Activated naive CD4-positive, alpha-beta T cell treated with anti-CD3 and anti-CD28 coated beads, Interleukin-2, amount 50 U/mL, for 72 hours (primary cell): ENCODE measurements around the gene USB1. TPM values are rescaled to one million over a fixed set of nuclear protein-coding genes. Genes with fewer than 3 reads are reported as not detected.

Source experiments
- ATAC-seq, 2 donors: fragments of 150-1000 bp; cut with Tn5 transposase; 2 replicates each; pipeline ENCODE4 v1.10.0; 2021; ENCODE audit warnings: mild to moderate bottlenecking in 2 of 2, moderate library complexity in 2 of 2
- DNase-seq, 2 donors: peaks; one replicate each; pipeline ENCODE4 v3.0.0; 2021 to 2022; ENCODE audit warnings: low spot score in 2 of 2
- H3K27ac Mint-ChIP-seq, 2 donors: one replicate each; pipeline ENCODE4 v1.8.0; 2022; ENCODE audit warnings: mild to moderate bottlenecking in 2 of 2, mixed read lengths in 2 of 2
- H3K36me3 Mint-ChIP-seq, 2 donors: one replicate each; pipeline ENCODE4 v1.8.0; 2022; ENCODE audit warnings: mixed read lengths in 2 of 2
- H3K9me3 Mint-ChIP-seq, 2 donors: one replicate each; pipeline ENCODE4 v1.8.0; 2022; ENCODE audit warnings: mixed read lengths in 2 of 2
- total RNA-seq, 2 donors: library from RNA; stranded (reverse); gene quantifications; one replicate each; pipeline ENCODE4 v1.2.3, GENCODE V29; 2022

The USB1 gene
- total RNA-seq, 2 donors from 2014 or later: 39.8 to 50.6 TPM

DNA sequence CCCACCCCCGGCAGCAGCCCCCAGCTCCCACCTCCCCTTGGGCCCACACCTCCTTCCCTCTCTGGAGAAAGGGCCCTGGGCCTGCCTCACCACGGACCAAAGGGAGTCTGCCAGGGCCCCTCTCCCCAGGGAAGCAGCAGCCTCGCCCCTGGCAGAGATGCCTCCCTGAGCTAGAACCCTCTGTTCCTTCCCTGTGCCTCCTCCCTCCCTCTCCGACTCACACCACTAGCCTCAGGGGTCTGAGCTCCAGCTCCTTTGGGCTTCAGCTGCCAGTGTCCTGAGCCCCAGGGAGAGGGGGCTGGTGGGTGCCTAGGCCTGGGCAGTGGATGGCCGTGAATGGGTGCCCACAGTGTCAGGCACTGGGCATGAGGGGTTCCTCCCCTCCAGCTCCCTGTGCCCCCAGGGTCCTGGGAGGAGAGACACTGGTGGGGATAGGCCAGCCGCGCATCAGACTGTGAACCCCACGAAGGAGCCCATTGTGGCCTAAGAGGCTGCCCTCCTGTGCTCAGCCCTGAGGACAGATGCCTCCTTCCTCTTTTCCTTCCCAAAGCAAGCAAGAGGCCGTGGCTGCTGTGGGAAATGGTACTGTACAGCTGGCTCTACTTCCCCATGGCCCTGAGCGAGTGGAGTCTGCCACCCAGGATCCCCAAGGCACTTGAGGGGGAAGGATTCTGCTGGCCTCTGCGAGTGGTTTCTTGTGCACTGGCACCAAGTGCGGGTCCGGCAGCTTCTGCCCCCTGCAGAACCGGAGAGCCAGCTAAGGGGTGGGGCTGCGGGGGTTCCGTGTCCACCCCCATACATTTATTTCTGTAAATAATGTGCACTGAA lies 45.1 kb downstream of the USB1 start:
- Mint-ChIP-seq H3K36me3 (no peaks in the 10 kb centered on the region), H3K9me3 (no peaks in the 10 kb centered on the region), H3K27ac (no peak overlapping the region)
- DNase-seq: no peak
- ATAC-seq: no peak

DNA sequence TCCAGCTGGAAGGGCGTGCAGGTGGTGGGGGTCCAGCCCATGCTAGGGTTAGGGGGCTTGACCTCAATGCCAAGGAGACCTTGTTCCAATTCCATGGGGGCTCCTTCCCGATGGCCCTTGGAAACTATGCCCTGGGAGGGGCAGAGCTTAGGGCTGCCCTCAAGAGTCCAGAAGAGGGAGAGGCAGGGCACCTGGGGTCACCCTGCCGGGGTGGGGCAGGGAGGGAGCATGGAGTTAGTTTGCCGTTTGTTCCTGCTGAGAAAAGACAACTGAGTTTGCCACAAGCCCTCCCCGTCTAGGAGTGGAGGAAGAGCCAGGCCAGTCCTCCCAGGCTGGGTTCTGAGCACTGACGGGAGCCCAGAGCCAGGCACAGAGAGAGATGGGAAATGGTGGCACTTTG lies 45.7 kb downstream of the USB1 start:
- no peaks in the 10 kb centered on the region for H3K36me3 Mint-ChIP-seq
- no peak overlapping the region for H3K27ac Mint-ChIP-seq
- H3K9me3 Mint-ChIP-seq: no peaks in the 10 kb centered on the region
- DNase-seq (no peak), ATAC-seq (no peak)

DNA sequence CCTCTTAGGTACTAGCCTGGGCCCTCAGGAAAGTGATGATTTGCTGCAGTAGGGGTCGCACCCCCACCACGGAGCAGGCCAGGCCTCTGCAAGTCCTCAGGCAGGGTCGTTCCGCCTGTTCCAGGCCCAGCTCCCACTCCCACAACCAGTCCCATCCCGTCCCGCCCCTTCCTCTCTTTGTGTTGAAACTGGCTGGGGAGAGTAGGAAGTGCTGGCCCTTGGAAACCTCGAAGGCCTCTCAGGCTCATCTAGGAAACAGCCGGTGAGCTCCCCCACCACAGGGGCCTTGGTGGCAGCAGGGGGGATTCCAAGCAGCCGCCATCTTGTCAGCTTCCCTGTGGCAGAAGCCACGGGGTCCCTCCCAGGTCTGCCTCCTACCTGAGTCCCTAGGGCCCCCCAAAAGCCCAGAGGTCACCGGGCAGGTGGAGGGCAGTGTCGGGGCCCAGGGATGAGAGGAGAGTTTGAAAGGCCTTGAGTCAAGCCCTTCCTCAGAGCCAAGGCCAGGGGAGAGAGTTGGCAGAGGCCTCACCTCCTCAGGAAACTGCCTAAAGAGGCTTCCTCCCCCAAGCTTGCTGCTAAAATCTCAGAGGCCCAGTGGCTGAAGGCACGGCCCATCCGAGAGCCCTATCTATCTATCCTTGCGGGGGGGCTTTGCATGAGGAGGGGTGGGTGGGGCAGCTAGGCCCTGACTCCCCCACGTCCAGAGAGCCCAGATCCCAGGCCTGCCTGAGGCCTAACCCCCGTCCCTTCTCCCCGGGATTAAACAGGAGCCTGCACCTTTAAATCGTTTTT lies 46.5 kb downstream of the USB1 start:
- Mint-ChIP-seq H3K9me3 (no peaks in the 10 kb centered on the region), H3K27ac (peak overlapping the region in 1 of 2 donors; percentile 50), H3K36me3 (no peaks in the 10 kb centered on the region)
- DNase-seq: no peak
- ATAC-seq: no peak

DNA sequence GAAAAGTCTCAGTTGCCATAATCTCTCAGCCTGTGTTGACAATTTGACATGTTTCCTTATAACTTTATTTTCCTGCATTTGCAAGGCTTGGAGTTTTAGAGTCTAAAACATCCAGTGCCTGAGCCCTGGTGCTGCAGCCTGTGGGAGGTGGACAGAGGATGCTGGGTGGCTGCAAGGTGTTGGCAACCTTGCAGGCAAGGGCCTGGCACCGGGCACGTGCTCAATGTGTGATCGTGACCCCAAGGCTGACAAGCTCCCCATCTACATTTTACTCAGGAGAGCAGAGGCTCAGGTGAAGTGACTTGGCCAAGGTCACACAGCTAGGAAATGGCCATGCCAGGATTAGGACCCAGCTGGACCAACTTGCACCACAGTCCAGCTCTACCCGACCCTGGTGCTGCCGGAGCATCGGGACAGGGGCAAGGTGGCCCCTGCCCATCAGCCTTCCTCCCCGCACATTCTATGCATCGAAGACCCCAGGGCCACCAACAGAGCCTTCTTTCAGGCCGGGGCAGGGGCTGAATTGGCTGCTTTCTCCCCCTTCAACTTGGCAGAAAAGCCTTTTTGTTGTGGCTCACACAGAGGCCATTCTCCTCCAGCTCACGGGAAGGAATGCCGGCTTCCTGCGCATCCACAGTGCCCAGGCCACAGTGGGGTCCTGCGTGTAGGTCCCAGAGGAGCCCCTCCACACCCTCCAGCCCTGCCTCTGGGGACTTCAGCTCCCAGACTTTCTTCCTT lies 47.5 kb downstream of the USB1 start:
- H3K27ac Mint-ChIP-seq: no peak overlapping the region
- no peaks in the 10 kb centered on the region for H3K9me3 Mint-ChIP-seq
- H3K36me3 Mint-ChIP-seq: no peaks in the 10 kb centered on the region
- ATAC-seq (no peak), DNase-seq (no peak)

DNA sequence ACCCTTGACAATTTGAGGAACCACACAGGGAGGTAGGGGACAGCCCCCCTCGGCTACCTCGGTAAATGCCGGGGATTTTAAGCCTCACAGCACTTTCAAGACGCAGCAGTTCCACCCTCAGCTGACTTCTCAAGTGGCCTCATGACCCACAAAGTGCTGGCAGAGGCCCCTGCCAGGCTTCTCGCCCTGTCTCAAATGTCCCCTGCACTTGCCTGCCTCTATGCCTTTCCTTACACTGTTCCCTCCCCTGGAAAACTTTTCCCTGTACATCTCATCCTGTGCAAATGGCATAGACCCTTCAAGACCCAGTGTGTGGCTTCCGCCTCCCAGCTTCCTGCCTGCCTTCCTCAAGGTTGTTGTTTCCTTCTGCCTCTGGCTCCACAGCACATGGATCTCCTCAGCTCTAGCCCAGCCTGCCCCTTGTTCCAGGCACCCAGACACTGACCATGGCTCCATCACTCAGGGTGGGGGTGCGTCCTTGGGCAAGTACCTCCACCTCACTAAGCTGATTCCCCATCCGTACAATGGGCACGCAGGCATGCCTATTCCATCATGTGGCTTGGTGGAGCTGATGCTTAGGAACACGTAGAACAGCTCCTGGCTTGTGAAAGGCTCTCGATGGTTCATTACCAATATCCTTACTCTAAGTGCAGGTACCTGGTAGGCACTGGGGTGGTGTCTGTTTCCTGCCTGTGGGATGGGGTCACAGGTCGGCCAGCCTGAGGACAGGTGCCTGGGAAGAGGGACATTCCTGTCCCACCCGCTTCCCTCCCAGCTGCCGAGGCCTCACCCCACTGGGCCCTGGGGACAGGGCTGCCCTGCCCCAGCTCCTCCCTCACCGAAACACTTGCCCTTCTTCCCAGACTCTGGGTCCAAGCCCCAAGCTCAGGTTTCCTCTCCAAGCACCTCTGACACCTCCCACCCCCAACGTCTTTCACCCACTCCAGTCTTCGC lies 48.3 kb downstream of the USB1 start:
- DNase-seq: no peak
- Mint-ChIP-seq H3K27ac (no peak overlapping the region), H3K36me3 (no peaks in the 10 kb centered on the region), H3K9me3 (no peaks in the 10 kb centered on the region)
- no peak for ATAC-seq

DNA sequence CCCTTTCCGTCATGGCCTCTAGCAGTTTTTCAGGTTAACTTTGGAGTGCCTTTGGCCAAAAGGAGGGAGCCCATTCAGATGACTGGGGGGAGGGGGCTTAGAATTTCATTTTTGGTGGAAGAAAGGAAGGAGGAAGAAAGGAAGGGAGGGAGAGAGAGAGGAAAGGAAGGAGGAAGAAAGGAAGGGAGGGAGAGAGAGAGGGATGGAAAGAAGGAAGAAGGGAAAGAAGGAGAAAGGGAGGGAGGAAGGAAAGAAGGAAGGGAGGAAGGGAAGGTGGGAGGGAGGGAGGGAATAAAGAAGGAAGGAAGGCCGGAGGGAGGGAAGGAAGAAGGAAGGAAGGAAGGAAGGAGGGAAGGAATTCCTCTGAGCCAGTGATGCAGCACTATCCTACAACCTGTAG lies 50.1 kb downstream of the USB1 start:
- ATAC-seq (no peak), DNase-seq (no peak)
- H3K9me3 Mint-ChIP-seq: no peaks in the 10 kb centered on the region
- no peaks in the 10 kb centered on the region for H3K36me3 Mint-ChIP-seq
- no peak overlapping the region for H3K27ac Mint-ChIP-seq

DNA sequence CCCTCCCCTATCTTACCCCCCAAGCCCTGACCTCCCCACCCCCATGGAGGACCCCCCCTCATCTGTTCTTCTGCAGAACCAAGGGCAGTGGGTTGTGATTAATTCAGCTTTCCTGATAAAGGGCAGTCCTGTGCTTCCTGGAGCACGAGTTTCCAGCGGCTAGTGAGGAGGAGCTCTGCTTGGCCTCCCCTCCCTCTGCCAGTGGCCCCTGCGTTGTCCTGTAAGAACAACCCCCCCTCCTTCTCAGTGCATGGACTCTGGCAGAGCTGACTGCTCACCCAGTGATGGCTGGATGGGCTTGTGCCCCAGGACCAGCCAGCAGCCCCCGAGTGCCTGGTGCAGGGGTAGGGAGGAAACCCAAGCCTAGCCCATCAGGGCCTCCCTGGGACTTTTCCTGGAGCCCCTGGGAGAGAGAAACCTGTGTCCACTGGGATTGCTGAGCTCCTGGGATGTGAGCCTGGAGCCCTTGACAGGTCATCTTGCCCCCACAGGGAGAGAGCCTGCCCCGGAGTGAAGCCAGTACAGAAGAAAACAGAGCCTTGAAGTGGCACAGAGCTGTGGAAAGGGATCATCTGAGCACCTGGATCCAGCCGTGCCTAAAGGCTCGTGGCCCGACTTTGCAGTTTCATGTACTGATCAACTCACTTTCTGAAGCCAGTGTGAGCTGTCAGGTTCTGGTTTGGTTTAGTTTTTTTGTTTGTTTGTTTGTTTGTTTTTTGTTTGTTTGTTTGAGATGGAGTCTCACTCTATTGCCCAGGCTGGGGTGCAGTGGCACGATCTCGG lies 50.8 kb downstream of the USB1 start:
- no peak for DNase-seq
- no peak overlapping the region for H3K27ac Mint-ChIP-seq
- no peaks in the 10 kb centered on the region for H3K9me3 Mint-ChIP-seq
- no peaks in the 10 kb centered on the region for H3K36me3 Mint-ChIP-seq
- ATAC-seq: no peak

DNA sequence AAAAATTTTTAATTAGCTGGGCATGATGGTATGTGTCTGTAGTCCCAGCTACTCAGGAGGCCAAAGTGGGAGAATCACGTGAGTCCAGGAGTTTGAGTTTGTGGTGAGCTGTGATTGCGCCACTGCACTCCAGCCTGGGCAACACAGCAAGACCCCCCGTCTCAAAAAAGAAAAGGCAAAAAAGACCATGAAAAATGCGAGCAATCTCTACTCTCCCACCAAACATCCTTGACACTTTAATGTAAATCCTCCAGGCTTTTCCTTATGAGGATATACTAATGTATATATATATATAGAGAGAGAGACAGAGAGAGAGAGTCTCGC lies 52.4 kb downstream of the USB1 start:
- H3K9me3 Mint-ChIP-seq: no peaks in the 10 kb centered on the region
- DNase-seq (no peak), ATAC-seq (no peak)
- H3K27ac Mint-ChIP-seq: no peak overlapping the region
- H3K36me3 Mint-ChIP-seq: no peaks in the 10 kb centered on the region

DNA sequence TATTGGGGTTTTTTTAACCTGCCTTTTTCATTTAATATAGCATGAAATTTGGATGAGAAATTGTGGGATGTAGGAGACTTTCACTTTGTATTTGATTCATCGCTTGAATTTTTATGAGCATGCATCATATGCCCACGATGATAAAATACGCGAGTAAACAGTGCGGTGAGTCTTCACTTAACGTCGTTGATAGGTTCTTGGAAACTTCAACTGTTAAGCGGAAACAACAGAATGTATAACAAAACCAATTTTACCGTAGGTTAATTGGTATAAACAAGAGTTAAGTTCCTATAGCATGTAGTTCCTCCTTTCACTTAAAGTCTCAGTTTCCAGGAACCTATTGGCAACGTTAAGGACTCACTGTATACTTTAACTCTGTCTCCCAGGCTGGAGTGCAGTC lies 53.1 kb downstream of the USB1 start:
- Mint-ChIP-seq H3K9me3 (no peaks in the 10 kb centered on the region), H3K27ac (no peak overlapping the region), H3K36me3 (no peaks in the 10 kb centered on the region)
- ATAC-seq (peak in 1 of 2 donors; percentile 84), DNase-seq (no peak)

DNA sequence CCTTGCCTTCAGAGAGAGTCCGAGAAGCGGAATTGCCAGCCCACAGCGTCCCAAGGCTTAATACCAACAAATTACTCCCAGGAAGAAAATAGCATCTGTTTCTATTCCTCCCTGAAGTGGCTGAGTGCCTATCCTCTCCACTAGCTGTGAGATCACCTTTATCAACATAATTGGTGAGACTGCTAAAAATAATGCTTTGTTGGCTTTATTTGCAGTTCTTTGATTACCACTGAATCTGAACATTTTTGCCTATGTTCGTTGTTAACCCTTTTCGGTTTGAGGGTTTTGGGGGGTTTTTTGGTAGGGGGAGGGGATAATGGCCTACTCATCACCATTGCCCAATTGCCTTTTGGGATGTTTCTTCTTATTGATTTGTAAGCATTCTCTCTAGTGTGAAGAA lies 55.4 kb downstream of the USB1 start:
- Mint-ChIP-seq H3K36me3 (no peaks in the 10 kb centered on the region), H3K27ac (no peak overlapping the region), H3K9me3 (no peaks in the 10 kb centered on the region)
- no peak for DNase-seq
- no peak for ATAC-seq

DNA sequence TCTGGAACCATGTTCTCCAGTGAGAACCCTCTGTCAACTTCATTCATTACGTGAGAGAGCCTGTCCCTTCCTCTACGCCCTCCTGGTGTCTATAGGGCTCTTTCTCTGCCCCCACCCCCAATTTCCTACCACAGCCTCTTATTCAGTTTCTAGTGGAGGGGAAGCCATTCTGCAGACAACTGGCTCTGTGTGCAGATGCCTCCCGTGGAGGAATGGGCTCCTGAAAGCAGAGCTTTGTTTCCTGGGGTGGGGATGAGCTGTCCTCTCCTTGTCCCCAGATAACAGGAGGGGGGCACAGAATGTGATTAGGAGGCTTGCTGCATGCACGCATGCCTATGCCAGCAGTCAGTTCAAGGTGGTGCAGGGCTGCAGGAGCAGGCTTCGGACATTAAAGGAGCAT lies 55.9 kb downstream of the USB1 start:
- ATAC-seq (no peak), DNase-seq (no peak)
- Mint-ChIP-seq H3K27ac (no peak overlapping the region), H3K9me3 (no peaks in the 10 kb centered on the region), H3K36me3 (no peaks in the 10 kb centered on the region)

DNA sequence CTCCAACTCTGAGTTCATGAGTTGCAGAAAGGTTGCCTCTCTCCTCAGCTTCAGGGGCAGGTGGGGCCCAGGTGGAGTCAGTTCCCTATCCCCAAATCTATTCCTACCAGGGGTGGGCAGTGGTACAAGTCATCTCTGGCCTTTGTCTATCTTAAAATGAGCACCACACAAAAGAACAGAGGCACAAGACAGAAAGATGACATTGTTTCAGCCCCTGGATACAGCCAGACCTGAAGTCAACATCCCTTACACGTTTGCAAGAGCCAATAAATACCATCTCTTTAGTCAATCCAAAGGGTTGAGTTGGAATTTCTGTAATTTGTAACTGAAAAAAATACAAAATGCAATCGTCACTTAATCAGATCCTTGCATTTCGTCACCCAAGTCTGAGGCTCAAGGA lies 56.6 kb downstream of the USB1 start:
- H3K36me3 Mint-ChIP-seq: no peaks in the 10 kb centered on the region
- DNase-seq: no peak
- H3K9me3 Mint-ChIP-seq: no peaks in the 10 kb centered on the region
- H3K27ac Mint-ChIP-seq: no peak overlapping the region
- ATAC-seq: no peak

DNA sequence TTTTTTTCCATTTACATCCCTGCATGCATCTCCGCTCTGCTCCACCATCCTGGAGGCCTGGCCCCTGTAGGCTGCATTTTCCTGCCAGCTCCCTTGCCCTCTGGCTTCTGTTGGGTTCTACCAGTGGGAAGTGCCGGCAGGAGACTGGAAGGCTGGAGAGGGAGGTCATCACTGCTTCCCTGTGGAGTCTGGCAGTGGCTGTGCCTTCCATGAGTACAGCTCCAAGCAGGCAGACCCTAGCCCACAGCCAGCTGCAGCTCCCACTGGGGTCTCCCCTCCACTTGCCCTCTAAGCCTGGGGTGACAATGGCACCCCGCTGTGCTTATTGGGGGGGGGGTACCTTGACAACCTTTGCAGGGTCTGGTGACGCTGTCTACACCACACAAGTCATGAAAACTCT lies 61.6 kb downstream of the USB1 start:
- Mint-ChIP-seq H3K36me3 (no peaks in the 10 kb centered on the region), H3K27ac (no peak overlapping the region), H3K9me3 (no peaks in the 10 kb centered on the region)
- no peak for ATAC-seq
- DNase-seq: no peak

DNA sequence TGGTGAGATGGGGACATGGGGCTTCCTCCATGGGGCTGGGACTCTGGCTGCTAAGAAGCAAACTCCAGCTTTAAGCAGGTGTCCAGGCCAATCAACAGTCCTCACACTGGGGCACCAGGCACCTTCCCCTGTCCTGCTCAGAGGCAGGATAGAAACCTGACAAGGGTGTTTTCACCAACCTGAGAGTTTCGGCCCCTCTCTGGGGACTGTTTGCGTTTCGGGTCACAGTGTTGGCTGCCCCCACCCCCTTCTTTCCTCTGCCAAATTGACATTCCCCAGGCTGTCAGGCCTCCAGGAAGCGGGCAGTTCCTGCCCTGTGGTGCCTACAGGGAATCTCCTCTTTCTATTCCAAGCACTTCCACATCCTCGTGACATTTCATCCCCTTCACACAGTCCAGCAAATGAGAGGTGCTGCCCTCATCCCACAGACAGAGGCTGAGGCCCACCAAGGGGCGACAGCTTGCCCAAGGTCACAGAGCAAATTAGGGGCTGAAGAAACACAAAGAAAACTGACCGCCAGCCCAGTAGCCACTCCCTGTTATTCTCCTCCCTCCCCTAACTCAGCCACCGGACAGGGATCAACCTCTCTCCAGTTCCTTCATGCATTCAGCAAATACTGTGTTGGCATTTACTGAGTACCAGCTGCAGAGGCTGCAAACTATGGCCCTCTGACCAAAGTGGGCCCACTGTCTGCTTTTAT lies 62.3 kb downstream of the USB1 start:
- DNase-seq: no peak
- Mint-ChIP-seq H3K36me3 (no peaks in the 10 kb centered on the region), H3K27ac (no peak overlapping the region), H3K9me3 (no peaks in the 10 kb centered on the region)
- no peak for ATAC-seq

DNA sequence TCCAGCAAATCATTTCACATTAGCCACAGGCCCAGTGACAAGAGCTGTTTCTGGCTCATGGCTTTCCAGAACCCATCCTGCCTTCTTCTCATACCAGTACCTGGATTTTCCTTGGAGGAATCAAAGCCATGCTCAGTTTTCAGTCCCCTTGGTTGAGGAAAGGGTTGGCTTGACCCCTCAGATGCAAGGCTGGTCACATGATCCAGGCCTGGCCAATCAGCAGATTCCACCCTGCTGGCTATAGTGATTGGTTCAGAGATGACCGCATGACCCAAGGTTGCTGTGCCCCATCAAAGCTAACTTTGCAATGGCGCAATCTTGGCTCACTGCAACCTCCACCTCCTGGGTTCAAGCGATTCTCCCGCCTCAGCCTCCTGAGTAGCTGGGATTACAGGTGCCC lies 69.4 kb downstream of the USB1 start:
- no peak for DNase-seq
- H3K9me3 Mint-ChIP-seq: peaks cover 0 to 10% of the 10 kb centered on the region in 2 donors
- H3K36me3 Mint-ChIP-seq: no peaks in the 10 kb centered on the region
- no peak for ATAC-seq
- H3K27ac Mint-ChIP-seq: no peak overlapping the region
